PC-3 (cell line): ENCODE results near the gene PLEKHA3. TPM values are rescaled to one million over a fixed set of nuclear protein-coding genes. Genes with fewer than 3 reads are reported as not detected.

Experiments used
- ATAC-seq: fragments of 200-7000 bp; cut with Tn5 transposase; 2 replicates; pipeline ENCODE4 v1.9.1; 2020; ENCODE audit warnings: mild to moderate bottlenecking, moderate library complexity
- Bru-seq: library from RNA; stranded (reverse); fragments of 400-500 nt; gene quantifications from one replicate; lab custom pipeline; 2021; lab: Mats Ljungman, UMichigan
- BruChase-seq, 2 experiments: library from RNA; stranded (reverse); fragments of 400-500 nt; gene quantifications; one replicate each; lab custom pipeline; 2021; lab: Mats Ljungman, UMichigan
- BruUV-seq: library from RNA; stranded (reverse); fragments of 400-500 nt; replicated peaks from 2 replicates; lab custom pipeline; 2021; lab: Mats Ljungman, UMichigan
- CTCF ChIA-PET: fragments of 300-600 bp; sonication (Branson Sonifier 250); formaldehyde crosslinking; loops from one replicate; lab custom pipeline; 2022; ENCODE audit warnings: antibody characterized with exemption; lab: Charles Lee
- POLR2A ChIA-PET: fragments of 300-600 bp; sonication (Branson Sonifier 250); formaldehyde crosslinking; loops from one replicate; lab custom pipeline; 2022; ENCODE audit warnings: antibody characterized with exemption; ENCODE audit not compliant: unreplicated experiment; lab: Charles Lee
- DNase-seq: peaks from one replicate; pipeline ENCODE4 v3.0.0-alpha.2; 2015
- H2AFZ ChIP-seq: fragments of 300-600 bp; sonication (generic); 2 replicates; pipeline ENCODE4 v1.6.0; 2016; ENCODE audit warnings: antibody characterized with exemption, low read length
- H3F3A ChIP-seq: fragments of 300-600 bp; sonication (generic); one replicate; pipeline ENCODE4 v1.6.0; 2017; ENCODE audit warnings: antibody characterized with exemption, low read length, control low read depth, mild to moderate bottlenecking; ENCODE audit not compliant: unreplicated experiment
- H3K27ac ChIP-seq: fragments of 300-600 bp; sonication (generic); 2 replicates; pipeline ENCODE4 v1.5.1; 2016; ENCODE audit warnings: mild to moderate bottlenecking, low read length
- H3K27me3 ChIP-seq: fragments of 300-600 bp; sonication (generic); 2 replicates; pipeline ENCODE4 v1.6.1; 2016; ENCODE audit warnings: low read length, mixed read lengths
- H3K36me3 ChIP-seq: fragments of 300-600 bp; sonication (generic); 2 replicates; pipeline ENCODE4 v1.6.1; 2016; ENCODE audit warnings: low read depth, mixed run types, low read length, mixed read lengths
- H3K4me1 ChIP-seq: fragments of 300-600 bp; sonication (generic); 2 replicates; pipeline ENCODE4 v1.5.1; 2016; ENCODE audit warnings: low read length; ENCODE audit not compliant: insufficient read depth
- H3K4me2 ChIP-seq: fragments of 300-600 bp; sonication (generic); 2 replicates; pipeline ENCODE4 v1.6.0; 2016; ENCODE audit warnings: low read length
- H3K4me3 ChIP-seq: fragments of 300-600 bp; sonication (generic); 2 replicates; pipeline ENCODE4 v1.5.1; 2016; ENCODE audit warnings: mild to moderate bottlenecking, low read length, mixed read lengths
- H3K79me2 ChIP-seq: fragments of 300-600 bp; sonication (generic); 2 replicates; pipeline ENCODE4 v1.6.1; 2017; ENCODE audit warnings: low read length, mixed read lengths
- H3K9ac ChIP-seq: fragments of 300-600 bp; sonication (generic); 2 replicates; pipeline ENCODE4 v1.6.0; 2016; ENCODE audit warnings: mild to moderate bottlenecking, low read length
- H3K9me2 ChIP-seq: fragments of 300-600 bp; sonication (generic); replicated peaks from 2 replicates; pipeline ENCODE4 v1.6.1; 2016; ENCODE audit warnings: mixed run types, low read length, mixed read lengths
- H3K9me3 ChIP-seq: fragments of 300-600 bp; sonication (generic); 2 replicates; pipeline ENCODE4 v1.6.1; 2016; ENCODE audit warnings: low read length, mixed read lengths
- H4K20me1 ChIP-seq: fragments of 300-600 bp; sonication (generic); 2 replicates; pipeline ENCODE4 v1.6.1; 2016; ENCODE audit warnings: low read length, mixed read lengths
- CTCF ChIP-seq: fragments of 300-600 bp; sonication (generic); conservative IDR thresholded peaks from 2 replicates; pipeline ENCODE4 v1.5.1; 2017; ENCODE audit warnings: antibody characterized with exemption, low read depth, mild to moderate bottlenecking, low read length
- EZH2 ChIP-seq: fragments of 300-600 bp; sonication (generic); IDR thresholded peaks from one replicate; pipeline ENCODE4 v1.6.1; 2017; ENCODE audit warnings: antibody characterized with exemption, mild to moderate bottlenecking, low read length; ENCODE audit not compliant: unreplicated experiment
- EZH2phosphoT487 ChIP-seq: fragments of 300-600 bp; sonication (generic); IDR thresholded peaks from 2 replicates; pipeline ENCODE4 v1.6.1; 2018; ENCODE audit warnings: mild to moderate bottlenecking, antibody characterized with exemption, low read length, borderline replicate concordance
- intact Hi-C: fragments of 100-400 bp; cut with micrococcal nuclease; formaldehyde crosslinking; loops from 2 replicates; pipeline ENCODE4 v1.9.0; 2023
- long read RNA-seq: library from polyadenylated mRNA; unstranded; transcript quantifications from one replicate; pipeline ENCODE4 v2.0.0, GENCODE V29; 2021; ENCODE audit not compliant: unreplicated experiment
- total RNA-seq: library from RNA; depleted of rRNA; stranded (reverse); fragments of >200 nt; gene quantifications from 2 replicates; pipeline ENCODE4 v1.2.3, GENCODE V29; 2014; rRNA removed

The PLEKHA3 gene
- total RNA-seq (16.4 and 16.7 TPM in 2 replicates), Bru-seq, nascent RNA (percentile 79 among the genes with signal in this experiment), BruChase-seq, experiment 1, labeled RNA remaining after a 6-hour chase (percentile 85 among the genes with signal in this experiment), BruChase-seq, experiment 2, labeled RNA remaining after a 2-hour chase (percentile 85 among the genes with signal in this experiment)
- long read RNA-seq, full-length matches to known transcripts: 80 of 98 reads
- long read RNA-seq, partial matches to known transcripts: 10 of 98 reads
- long read RNA-seq, other reads (novel, unspliced or antisense): 8 of 98 reads

GRCh38 chr2:178480227-178481181 lies at the start of gene PLEKHA3:
Gene PLEKHA3, plus strand, starts transcription at chr2:178480457. Its CDS starts 413 bp downstream, at chr2:178480870.
- Histone ChIP-seq H4K20me1 (peaks cover 22% of the 10 kb centered on the region), H3K4me1 (peaks cover 44% of the 10 kb centered on the region), H2AFZ (peak within 1 kb of the TSS; percentile 100), H3K27ac (no peak within 1 kb of the TSS), H3K9me2 (no peaks in the 10 kb centered on the region), H3K36me3 (no peaks in the 10 kb centered on the region), H3K9ac (peak within 1 kb of the TSS; percentile 53), H3K27me3 (no peaks in the 10 kb centered on the region), H3F3A (no peaks in the 10 kb centered on the region), H3K4me3 (peak within 1 kb of the TSS; percentile 98), H3K4me2 (peak within 1 kb of the TSS; percentile 97), H3K79me2 (peaks cover 53% of the 10 kb centered on the region), H3K9me3 (no peaks in the 10 kb centered on the region)
- DNase-seq (peak; percentile 96), ATAC-seq (peak; percentile 82)
- intact Hi-C loops: loop anchor here (1.0 to 2.0 kb wide), 2 partner anchors 34 to 43 kb away; no protein-coding TSS in a partner anchor
- ChIA-PET POLR2A (no interaction called here), CTCF (no interaction called here)
- TF ChIP-seq EZH2: no peak
- no peak for TF ChIP-seq CTCF
- TF ChIP-seq EZH2phosphoT487: no peak
- no TSS peak for BruUV-seq

GRCh38 chr2:178436662-178437061 lies 43.6 kb upstream of the PLEKHA3 start:
- Histone ChIP-seq H3K27ac (no peak overlapping the region), H3K9ac (no peak overlapping the region), H2AFZ (no peak overlapping the region), H3K36me3 (peaks cover 58% of the 10 kb centered on the region), H3K4me2 (no peak overlapping the region), H3K4me1 (peaks cover 24% of the 10 kb centered on the region), H3K9me2 (no peaks in the 10 kb centered on the region), H3K9me3 (no peaks in the 10 kb centered on the region), H3K4me3 (no peak overlapping the region), H3K79me2 (no peaks in the 10 kb centered on the region), H3K27me3 (no peaks in the 10 kb centered on the region), H4K20me1 (no peaks in the 10 kb centered on the region), H3F3A (peaks cover 10% of the 10 kb centered on the region)
- CTCF ChIA-PET: no interaction called here
- no TSS peak for BruUV-seq
- POLR2A ChIA-PET: no interaction called here
- TF ChIP-seq CTCF (no peak), EZH2 (no peak), EZH2phosphoT487 (no peak)
- intact Hi-C loops: no loop called here
- ATAC-seq (no peak), DNase-seq (no peak)
